Myocyte (in vitro differentiated cells): ENCODE results near the gene PANK1. TPM values are rescaled to one million over a fixed set of nuclear protein-coding genes. Genes with fewer than 3 reads are reported as not detected.
A peak's percentile ranks its signal among the peaks of the same experiment; 100 is the strongest.
"Not testable (repeated sequence)": the region's sequence is repeated elsewhere in the genome, so short reads cannot be mapped to it uniquely, and the experiment has no call there.

Experiments used
- DNase-seq: peaks from one replicate; pipeline ENCODE4 v3.0.0-alpha.2; 2012; ENCODE audit warnings: low read depth
- total RNA-seq: library from RNA; depleted of rRNA; stranded (reverse); fragments of >200 nt; gene quantifications from 2 replicates; pipeline ENCODE4 v1.2.3, GENCODE V29; 2014

The PANK1 gene
- total RNA-seq, 1 donor from 2014 or later, result 21.9 TPM

DNA sequence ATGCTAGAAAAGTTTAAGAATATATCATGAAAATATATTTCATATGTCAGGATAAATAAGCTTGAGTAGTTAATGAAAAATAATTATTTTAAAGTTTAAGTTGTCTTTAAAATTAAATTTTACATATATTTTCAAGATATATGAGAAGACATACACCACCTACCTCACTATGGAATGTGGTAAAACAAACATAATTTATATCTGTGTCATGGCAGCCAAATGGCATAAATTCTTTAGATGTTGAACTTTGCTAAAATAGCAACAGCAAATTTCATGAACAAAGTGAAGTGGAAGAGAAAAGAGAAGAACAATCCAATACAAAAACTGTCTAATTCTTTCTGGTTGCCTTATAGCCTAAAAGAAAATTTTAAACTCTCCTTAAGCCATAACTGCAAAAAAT, 70.0 kb downstream of the PANK1 start:
- DNase-seq, result no peak

DNA sequence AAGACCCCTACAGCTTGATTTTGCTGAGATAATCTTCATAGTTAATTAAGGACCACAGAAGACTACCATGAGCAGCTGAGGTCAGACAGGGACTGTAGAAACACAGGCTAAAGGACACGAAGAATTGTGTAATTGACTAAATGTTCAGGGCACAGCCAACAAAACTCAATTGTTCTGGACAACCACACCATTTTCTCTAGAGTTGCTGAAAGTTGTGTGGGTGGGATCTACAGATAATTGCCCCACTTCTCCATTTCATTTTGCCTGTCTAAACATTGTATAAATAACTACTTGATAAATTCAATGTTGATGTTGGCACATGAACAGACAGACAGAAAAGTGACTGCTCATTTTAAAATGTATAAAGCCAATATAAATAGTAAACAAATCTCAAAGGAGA, 70.7 kb downstream of the PANK1 start:
- DNase-seq, result no peak

DNA sequence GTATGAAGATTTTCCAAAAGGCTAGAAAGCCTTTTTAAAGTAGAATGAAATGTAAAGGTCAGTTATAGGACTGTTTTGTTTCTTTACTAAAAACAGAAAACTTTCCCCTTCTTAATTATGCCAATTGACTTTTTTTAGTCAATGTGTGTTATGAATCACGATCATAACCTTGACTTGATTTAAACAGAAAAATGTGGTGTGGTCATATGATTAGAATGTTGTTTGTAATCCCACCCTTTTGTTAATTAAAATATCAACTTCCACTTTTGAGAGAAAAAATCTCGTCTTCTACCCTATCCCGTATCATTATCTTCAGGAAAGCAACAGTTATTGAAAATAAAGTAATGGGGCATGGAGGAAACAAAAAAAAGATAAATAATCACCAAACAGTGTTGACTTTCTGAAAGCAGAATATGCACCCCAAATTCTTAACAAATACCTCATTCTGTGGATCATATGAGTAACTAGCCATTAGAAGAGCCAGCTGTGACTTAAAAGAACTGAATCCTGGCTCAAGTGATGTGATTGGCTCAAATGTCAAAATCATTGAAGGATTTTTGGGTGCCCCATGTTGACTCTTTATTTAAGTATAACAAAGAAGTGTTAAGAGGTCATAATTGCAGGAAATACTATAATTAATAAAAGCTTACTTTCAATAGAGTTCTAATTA, 77.3 kb downstream of the PANK1 start:
- no peak for DNase-seq

DNA sequence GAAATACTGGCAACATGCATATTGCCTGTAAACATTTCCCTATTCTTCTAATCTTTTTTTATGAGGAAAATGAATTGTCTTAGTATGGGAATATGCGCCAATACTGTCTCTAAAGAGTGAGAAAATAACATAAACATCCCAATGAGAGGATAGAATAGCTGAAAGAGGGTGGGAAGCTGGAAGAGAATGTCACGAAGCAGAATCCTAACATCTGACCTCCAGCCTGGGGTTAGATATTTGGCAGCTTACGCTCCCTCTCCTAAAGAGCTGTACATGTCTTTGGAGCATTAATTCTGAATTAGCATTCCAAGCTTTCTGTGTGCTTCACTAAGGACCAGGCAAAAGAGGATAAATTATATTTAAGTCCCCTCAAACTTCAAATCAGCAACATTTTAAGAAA, 78.0 kb downstream of the PANK1 start:
- no peak for DNase-seq

DNA sequence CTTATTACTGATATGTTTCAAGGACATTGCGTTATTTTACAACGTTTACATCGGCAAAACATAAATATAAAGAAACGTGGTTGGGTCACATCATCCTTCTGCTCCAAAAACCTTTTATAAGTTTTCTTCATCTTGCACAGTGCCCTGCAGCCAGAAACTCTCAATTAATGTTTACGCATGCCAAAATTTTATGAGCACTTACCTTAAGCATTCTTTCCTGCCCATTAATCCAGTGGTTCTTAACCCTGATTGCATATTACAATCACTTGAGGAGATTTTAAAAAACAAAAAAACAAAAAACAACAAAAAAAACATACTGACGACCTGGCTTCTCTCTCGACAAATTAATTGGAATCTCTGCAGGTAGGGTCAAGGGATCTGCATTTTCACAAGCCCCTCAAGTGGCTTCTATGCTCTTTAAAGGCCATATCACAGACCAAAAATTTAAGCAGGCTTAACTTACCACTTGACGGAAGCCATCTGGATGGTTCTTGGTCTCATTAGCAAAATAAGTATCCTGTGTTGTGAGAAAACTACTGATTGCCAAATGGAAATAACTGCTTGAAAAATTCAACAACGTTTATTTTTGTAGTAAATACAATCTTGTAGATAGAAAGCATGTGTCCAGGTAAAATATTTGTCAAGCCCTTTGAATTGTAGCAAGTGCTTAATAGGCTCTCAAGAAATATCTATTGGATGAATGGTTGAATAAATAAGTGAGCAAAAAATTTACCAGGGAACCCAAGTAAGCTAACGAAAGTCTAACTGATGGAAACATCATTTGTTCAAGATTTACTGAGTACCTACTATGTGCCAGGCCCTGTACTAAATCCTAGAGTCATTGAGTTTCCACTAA, 78.7 kb downstream of the PANK1 start:
- DNase-seq, result no peak

DNA sequence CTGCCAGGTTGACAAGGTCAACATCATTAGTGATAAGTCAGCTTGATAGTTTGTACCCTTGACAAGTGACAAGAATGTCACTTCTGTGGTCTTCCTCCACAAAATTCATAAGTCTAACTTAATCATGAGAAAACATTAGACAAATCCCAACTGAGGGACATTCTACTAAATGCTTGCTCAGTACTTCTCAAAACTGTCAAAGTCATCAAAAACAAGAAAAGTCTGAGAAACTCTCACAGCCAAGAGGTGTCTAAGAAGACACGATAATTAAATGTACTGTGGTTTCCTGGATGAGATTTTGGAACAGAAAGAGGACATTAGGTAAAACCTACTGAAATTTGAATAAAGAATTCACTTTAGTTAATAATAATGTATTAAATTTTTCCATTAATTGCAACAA, 79.9 kb downstream of the PANK1 start:
- DNase-seq, result no peak

DNA sequence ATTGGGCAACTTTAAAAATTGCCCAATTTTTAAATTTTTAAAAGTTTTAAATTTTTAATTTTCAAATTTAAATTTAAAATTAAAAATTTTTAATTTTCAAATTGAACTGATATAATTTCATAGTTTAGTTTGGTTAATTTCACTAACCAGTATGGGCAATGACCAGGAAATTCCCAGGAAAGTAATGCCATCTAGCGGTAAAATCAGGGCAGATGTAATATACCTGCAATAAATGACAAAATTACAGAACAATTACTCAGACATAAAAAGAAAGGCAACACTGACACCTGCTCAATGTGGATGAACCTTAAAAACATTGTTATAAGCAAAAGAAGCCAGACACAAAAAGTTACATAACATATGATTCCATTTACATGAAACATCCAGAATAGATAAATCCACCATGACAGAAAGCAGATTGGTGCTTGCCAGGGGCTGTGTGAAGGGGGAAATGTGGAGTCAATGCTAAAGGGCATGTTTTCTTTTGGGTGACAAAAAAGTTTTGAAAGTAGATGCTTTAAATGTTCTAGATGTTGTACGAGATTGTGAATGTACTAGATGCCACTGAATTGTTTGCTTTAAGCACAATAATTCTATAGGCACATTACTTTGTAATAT, 81.1 kb downstream of the PANK1 start:
- peak; percentile 59 for DNase-seq

DNA sequence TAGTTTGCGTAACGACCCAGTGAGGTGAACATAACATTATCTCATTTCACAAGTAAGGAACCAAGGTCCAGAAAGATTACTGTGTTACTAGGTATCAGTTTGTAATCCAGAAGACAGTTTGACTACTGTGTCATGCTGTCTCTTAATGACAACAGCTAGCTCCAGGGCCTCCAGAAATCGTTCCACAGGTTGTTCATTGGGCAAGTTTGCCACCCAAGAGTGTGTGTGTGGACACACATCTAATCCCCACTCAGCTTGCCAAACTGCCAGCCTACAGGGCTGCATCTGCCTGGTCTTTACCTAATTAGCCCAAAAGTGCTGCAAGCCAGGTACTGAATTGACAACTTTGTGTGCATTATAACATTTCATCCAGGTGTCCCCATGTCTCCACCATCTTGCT, 81.7 kb downstream of the PANK1 start:
- DNase-seq, result no peak

DNA sequence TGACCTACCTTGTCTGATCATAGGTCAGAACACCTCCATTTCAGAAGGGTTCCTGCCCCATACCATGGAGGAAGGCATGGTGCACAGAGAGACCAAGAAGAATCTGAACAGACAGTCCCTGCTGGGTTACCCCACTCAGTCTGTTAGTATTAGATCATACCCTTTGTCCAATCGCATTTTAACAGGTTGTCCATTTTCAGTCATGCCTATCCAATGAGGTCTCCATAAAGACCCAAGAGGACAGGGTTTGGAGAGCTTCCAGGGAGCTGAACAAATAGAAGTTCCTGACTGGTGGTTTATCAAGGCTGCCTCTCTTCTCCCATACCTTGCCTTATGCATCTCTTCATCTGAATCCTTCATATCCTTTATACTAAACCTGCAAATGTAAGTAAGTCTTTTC, 88.4 kb downstream of the PANK1 start:
- peak; percentile 22 for DNase-seq

DNA sequence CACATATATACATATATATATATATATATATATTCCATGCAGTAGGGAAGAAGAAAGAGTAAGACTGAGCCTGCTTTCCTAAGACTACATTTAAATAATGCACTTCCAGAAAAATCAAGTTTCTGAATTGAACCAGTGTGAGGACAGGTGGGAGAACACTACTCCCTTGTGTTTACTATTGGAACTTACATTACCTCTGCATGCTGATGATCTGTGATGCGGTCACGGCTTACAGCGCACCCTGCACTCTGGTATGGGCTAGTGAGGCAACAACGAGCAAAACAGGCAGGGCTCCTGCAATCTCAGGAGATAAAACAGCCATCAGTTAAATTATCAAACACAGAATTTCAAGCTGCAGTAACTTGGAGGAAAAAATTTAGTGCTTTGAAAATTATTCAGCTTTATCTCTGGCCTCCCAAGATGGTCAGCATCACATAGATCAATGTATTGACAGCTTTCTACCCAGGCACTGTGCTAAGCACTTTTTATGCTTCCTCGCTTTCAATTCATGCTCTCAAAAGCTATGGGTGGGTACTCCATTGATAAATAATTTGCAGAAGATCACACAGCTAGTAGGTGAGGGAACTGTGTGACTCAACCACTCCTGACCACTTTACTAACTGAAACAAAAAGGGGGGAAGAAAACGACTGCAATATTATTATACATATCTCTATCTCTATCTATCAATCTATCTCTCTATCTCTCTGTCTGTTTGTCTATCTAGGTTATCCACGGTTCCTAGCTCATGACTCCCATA, 89.2 kb downstream of the PANK1 start:
- peak; percentile 13 for DNase-seq

DNA sequence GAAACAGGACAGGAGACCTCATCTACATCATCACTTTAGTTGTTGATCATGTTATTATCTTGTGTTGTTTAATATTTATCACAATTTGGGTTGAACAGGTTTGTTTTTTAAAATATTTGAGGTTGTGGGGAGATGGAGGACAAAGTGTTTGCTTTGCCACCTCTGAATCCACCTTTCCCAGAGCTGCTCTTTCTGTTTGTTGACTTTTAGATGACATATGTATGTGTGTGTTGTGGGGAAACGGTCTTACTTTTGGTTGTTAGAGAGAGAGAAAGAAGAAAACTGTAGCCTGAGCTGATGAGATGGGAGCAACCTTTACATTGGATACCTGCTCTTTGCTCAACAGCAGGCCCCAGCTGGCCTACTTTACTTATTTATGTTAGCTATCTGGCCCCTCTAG, 90.6 kb downstream of the PANK1 start:
- DNase-seq, result no peak

DNA sequence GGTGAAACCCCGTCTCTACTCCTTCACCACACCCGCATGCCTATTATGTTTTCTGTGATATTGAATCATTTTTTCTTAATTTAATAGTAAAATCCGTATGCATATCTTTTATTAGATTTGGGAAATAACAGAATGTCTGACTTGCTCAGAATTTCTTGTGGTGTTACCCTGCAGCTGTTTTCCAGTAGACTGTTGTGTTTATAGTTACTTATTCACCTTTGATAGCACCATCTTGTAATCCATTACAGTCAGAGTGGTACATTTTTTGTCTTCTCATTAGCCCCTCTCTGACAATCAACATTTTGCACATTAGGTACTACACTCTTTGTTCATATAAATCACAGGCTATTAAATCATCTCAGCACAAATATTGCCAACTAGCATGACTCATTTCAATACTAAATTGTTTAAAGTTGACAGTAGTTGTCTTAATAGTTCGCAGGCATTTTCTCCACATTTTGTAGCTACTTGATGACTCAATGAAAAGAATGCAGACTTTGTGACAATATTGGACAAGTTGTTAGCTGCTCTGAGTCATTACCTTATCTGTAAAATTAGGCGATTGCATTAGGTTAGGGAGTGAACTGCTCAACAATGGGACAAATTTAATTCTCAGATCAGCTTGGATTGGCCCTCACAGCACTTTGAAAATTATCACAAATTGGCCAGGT, 91.8 kb downstream of the PANK1 start:
- DNase-seq, result peak; percentile 54

DNA sequence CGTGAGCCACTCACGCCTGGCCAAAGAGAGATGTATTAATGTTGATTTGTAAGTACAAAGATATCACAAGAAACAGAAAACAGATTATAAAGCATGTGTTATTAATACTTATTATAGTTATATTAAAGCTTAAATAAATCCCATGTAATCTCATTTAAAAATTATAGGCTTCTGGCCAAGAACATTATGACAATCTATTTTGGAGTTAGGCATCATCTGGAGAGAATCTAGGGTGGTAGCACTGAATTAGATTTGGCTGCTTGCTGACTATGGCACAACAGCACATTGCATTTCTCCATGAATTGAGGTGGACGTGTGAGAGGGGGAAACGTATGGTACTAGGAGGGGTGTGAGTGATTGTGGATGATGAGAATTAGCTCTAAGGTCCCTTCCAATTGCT, 92.8 kb downstream of the PANK1 start:
- peak; percentile 17 for DNase-seq

DNA sequence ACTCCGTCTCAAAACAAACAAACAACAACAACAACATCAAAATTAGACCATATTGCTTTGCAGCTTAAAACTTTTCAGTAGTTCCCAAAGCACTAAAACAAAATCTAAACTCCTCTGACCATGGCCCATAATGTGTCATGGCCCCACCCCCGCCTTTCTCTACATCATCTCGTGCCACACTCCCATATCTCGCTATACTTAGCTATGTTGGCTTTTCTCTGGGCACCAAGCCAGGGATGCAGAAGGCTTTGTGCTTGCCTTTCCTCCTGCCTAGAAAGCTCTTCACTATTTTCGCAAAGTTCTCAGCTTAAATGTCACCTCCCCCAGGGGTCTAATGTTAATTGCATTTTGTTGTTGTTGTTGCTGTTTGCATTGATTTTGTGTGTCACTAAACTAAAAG, 94.5 kb downstream of the PANK1 start:
- peak; percentile 26 for DNase-seq

DNA sequence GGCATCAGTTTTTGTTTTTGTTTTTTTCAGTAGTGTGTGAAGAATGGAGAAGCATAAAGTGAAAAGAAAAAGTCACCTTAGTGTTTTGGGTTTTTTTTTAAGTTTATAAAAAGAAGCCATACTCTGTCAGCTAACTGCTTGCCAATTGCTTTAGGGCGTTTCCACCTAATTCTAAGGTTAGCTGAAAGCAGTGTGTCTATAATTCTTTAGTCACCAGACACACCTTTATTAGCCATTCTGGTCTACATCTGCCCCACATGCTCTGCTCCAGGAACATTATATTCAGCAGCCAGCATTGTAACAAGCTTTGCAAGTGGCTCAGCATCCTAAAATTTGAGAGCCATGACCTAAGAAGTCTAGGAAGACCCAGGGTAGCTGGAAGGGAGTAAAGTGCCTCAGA, 95.5 kb downstream of the PANK1 start:
- DNase-seq, result no peak

DNA sequence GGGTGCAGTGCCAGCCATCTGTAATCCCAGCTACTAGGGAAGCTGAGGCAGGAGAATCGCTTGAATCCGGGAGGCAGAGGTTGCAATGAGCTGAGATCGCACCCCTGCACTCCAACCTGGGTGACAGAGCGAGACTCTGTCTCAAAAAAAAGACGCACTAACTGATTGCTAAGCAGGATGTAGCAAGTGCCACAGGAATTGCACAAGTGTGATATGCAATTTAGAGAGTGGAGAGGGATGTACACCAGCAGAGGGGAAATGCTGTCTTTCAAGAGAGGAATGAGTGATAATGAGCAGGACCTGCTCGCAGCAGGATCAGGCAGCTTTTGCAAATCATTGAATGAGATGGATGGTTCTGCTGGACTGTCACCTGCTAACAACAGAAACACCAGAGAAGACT, 96.4 kb downstream of the PANK1 start:
- no peak for DNase-seq

DNA sequence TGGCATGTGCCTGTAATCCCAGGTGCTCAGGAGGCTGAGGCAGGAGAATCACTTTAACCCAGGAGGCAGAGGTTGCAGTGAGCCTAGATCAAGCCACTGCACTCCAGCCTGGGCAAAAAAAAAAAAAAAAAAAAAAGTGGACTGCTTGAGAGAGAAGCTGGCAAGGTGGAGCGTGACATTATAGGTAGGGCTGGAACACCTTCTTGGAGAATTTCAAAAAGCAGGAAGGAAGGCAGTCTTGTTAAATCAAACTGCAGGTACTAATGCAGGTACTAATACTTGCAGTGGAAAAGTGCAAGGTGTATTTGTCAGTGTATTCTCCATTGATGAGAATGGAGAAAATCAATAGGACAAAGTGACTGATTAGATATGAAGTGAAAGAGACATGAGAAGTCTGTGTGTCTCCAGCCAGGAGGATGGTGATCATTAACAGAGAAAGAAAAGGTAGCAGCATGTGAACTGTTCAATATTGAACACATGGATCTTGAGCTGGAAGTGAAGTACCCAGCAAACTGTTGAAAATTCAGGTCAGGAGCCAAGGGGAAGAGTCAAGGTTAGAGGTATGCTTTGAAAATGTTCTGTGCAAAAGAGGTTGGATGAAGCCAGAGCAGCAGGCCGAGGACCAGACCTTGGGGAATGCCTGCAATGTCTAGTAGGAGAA, 97.1 kb downstream of the PANK1 start:
- no peak for DNase-seq

DNA sequence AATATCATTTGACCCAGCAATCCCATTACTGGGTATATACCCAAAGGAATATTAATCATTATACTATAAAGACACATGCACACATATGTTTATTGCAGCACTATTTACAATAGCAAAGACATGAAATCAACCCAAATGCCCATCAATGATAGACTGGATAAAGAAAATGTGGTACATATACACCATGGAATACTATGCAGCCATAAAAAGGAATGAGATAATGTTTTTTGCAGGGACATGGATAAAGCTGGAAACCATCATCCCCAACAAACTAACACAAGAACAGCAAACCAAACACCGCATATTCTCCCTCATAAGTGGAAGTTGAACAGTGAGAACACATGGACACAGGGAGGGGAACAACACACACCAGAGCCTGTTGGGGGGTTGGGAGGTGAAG, 98.4 kb downstream of the PANK1 start:
- DNase-seq, result not testable (repeated sequence)

DNA sequence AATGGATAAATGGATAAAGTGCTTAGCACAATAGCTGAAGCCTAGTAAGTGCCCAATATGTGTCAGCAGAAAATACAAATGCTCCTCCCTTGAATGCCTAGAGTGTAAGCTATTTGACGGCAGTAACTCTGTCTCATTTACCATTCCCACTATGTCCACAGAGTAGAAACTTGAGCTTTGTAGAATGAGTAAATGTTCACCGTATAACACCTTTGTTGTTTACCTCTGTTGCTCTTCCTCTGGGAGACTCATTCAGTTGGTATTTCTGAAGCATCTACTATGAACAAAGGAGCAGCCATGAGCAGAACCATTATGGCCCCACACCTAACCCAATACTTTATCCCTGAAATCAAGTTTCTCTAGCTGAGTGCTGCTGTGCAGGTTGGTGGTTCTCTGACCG, 101.2 kb downstream of the PANK1 start:
- DNase-seq, result no peak

DNA sequence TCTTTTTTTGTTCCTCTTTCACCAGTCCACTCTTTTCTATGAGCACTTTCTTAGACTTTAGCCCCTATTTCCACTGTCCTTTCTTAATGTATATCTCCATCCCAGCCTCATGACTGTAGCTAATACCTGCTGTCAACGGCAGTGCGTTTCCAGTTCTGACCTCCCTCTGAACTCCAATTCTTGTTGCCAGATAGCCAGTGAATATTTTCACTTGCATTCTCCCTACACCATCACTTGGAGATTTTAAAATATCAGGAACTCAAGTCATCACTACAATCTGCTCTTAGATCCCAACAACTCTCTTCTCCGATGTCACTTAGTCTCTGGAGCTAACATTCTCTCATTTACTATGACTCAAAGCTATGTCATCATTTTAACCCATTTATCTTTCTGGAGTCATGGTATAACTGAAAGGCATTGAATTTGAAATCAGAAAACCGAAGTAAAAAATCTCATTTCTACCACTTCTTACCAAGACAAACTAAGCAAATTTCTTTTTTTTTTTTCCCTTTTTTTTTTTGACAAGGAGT, 104.6 kb downstream of the PANK1 start:
- DNase-seq, result no peak
